Activated T-helper 1 cell treated with Interleukin-2 at 50 U/mL for 16 hours (primary cell): ENCODE measurements around the gene SLC22A4.
A peak's percentile ranks its signal among the peaks of the same experiment; 100 is the strongest.

Source experiments
- DNase-seq: peaks from one replicate; pipeline ENCODE4 v3.0.0-alpha.2; 2020; ENCODE audit warnings: low read depth

The SLC22A4 gene

GRCh38 chr5:132262882-132263547, 31.2 kb upstream of the SLC22A4 start:
- no peak for DNase-seq

GRCh38 chr5:132263548-132264261, 30.5 kb upstream of the SLC22A4 start:
- no peak for DNase-seq

GRCh38 chr5:132264546-132265335, 29.5 kb upstream of the SLC22A4 start:
- DNase-seq: no peak

- DNase-seq: no peak
Observed at GRCh38 chr5:132265336-132266030, 28.7 kb upstream of the SLC22A4 start.

GRCh38 chr5:132266031-132266835, 28.0 kb upstream of the SLC22A4 start:
- DNase-seq: no peak

GRCh38 chr5:132266836-132267160, 27.4 kb upstream of the SLC22A4 start:
- DNase-seq: no peak

GRCh38 chr5:132267166-132267739, 26.9 kb upstream of the SLC22A4 start:
- no peak for DNase-seq

GRCh38 chr5:132267931-132268768, 26.0 kb upstream of the SLC22A4 start:
- no peak for DNase-seq

- DNase-seq: no peak
Observed at GRCh38 chr5:132268769-132269551, 25.2 kb upstream of the SLC22A4 start.

GRCh38 chr5:132269635-132270334, 24.4 kb upstream of the SLC22A4 start:
- no peak for DNase-seq

GRCh38 chr5:132270335-132270665, 23.9 kb upstream of the SLC22A4 start:
- DNase-seq: no peak

GRCh38 chr5:132270706-132271105, 23.5 kb upstream of the SLC22A4 start:
- DNase-seq: no peak

GRCh38 chr5:132271251-132272246, 22.6 kb upstream of the SLC22A4 start:
- DNase-seq: no peak

GRCh38 chr5:132272311-132273210, 21.6 kb upstream of the SLC22A4 start:
- peak; percentile 45 for DNase-seq

GRCh38 chr5:132273631-132274030, 20.6 kb upstream of the SLC22A4 start:
- no peak for DNase-seq

GRCh38 chr5:132274050-132274792, 20.0 kb upstream of the SLC22A4 start:
- no peak for DNase-seq
